GM21526 (cell line): ENCODE results near the gene NDFIP1.
"Not testable (repeated sequence)": the region's sequence is repeated elsewhere in the genome, so short reads cannot be mapped to it uniquely, and the experiment has no call there.

Experiments used
- ATAC-seq: cut with Tn5 transposase; IDR thresholded peaks from one replicate; pipeline ENCODE4 v1.9.1; 2021; ENCODE audit warnings: moderate library complexity; ENCODE audit not compliant: unreplicated experiment, low FRiP score

NDFIP1 gene

DNA sequence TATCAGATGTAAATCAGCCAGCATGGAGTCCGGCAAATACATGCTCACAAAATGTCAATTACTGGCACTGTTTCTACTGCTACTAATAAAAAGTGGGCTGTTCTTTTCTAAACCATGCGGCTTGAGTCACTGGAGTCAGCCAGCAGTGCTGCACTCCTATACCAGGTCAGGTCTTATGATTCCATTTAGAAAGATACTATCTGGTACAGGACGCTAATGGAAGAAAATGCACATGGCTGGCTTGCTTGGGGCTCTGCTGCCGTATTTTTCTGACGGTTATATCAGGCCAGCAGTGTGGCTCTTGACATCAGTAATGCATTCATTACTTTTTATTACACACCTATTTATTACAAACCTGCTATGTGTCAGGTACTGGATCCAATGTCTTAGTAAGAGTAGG is 74.3 kb downstream of the NDFIP1 start:
- no peak for ATAC-seq

- ATAC-seq, result no peak
Observed at GRCh38 chr5:142183561-142183960, 75.0 kb downstream of the NDFIP1 start.

- ATAC-seq, result no peak
Observed at GRCh38 chr5:142184988-142185387, 76.4 kb downstream of the NDFIP1 start.

DNA sequence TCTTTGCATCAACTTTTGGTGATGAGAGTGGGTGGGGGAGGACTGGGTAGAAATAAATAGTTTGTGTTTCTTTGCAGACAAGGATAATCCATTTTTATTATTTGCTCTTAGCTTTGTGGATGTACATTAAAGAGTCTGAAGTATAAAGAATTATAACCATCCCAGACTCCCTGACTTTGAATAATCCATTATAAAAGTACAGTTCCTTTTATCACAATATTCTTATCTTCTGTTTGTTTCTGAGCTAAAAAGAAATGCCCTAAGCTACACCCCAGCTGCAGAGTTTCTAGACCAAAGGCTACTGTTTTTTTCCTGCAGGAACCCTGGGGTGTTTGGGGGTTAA is 77.9 kb downstream of the NDFIP1 start:
- ATAC-seq, result no peak

- no peak for ATAC-seq
Observed at GRCh38 chr5:142186857-142187594, 78.4 kb downstream of the NDFIP1 start.

DNA sequence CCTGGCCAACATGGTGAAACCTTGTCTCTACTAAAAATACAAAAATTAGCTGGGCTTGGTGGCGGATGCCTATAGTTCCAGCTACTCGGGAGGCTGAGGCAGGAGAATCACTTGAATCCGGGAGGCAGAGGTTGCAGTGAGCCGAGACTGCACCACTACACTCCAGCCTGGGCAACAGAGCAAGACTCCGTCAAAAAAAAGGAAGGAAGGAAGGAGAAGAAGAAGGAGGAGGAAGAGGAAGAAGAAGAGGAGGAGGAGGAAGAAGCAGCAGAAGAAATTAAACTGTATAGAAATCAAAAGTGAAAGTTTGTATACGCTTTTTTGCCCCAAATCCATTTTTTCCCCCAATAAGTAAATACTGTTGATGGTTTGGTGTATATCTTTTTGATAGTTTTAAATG is 80.1 kb downstream of the NDFIP1 start:
- ATAC-seq, result not testable (repeated sequence)

DNA sequence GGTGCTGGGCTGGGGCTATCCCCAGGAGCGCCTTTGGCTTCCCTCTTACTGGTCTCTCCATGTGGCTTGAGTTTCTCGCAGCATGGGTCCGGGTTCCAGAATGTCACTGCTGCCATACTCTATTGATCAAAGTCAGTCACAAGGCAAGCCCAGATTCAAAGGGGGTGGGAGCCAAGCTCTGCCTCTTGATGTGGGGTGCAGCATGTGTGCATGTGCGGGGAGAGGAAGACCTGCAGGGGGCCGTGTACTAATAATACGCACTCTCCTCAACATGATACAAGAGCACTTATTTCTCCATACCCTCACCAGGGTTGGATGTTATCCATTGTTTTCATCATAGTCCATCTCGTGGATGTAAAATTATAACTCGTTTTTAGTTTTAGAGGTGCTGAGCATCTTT is 81.2 kb downstream of the NDFIP1 start:
- no peak for ATAC-seq

DNA sequence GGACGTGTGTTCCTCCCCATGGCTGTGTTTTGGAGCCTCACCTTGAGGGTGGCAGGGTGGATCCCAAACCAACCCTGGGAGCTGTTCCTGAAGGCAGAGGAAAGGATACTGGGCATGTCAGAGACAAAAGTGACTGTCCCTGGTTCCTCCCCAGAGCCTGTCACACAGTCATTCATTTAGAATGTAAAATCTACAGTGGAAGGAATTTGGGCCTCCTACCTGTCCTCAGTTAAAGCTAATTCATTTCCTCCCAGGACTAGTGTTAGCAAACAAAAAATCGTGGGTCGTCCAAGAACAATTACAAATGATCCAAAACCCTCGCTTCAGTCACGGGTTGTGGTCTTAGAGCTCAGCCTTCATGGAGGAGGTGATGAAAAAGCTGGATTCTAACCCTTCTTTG is 83.2 kb downstream of the NDFIP1 start:
- no peak for ATAC-seq

DNA sequence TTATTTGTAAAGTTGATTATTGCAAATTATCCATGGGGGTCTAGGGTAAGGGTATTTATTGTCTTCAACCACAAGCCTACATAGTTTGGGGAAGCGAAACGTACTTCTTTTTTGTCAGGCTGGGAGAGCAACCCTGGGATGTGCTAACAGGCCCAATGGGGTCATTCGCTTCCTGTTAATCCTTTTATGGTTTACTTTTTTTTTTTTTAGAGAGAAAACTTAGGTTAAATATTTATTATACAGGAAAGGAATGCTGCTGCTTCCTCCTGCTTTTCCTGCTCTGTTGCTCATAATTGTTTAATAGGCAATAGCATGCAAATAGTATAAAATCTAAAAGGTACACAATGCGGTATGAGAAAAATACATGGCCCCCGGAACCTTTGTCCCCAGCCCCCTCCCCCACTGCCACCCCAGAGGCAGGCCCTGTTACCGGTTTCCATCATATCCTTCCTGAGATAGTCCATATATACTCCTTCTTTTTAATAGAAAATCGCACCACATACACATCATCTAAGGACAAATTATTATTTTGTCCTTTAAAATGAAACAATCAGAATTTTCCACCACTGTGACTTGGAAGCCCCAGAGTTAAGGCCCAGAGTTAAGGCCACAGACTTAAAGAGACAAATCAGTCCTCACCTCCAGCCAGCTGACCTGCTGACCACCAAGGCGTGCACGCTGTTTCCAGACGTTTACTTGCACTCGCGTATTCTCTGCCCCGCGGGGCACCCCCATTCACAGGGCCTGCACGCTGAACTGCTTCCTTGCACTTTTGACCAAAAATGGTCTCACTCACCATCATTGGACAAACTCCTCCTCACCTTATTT is 83.9 kb downstream of the NDFIP1 start:
- ATAC-seq, result no peak

- ATAC-seq, result no peak
Observed at GRCh38 chr5:142193114-142193428, 84.5 kb downstream of the NDFIP1 start.

DNA sequence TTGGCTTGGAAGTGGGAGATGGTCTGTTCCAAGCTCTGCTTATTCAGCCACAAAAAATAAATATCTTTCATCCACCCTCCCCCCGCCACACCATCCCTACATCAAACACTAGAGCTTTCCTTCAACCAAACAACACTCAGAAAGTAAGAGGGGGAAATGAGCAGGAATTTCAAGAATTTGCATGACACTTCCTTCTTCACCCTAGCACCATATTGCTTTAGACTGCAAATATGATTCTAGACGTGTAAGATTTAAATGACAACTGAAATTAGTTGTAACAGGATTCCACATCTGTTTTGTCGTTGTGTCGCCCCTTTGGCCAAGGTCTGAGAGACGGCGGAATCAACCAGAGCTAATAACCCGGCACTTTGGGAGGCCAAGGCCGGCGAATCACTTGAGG is 88.5 kb downstream of the NDFIP1 start:
- ATAC-seq, result no peak

DNA sequence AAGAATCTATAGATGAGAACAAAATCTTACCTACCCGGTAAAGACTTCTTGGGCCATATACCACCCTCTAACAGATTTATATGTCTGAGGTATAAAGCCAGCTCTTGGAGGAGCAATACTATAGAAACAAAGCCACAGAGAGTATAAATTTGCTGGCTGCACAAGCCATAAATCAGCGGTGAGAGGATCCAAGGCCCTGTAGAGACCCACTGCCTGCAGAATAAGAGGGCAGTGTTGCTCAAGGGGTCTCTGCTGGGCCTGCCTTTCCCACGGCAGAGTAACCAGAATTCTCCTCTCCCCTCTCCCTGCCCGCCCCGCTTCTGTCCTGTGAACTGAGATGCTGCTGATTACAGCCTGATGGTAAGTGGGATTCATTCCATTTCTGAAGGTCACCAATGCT is 89.2 kb downstream of the NDFIP1 start:
- no peak for ATAC-seq

- no peak for ATAC-seq
Observed at GRCh38 chr5:142199388-142199787, 90.8 kb downstream of the NDFIP1 start.

DNA sequence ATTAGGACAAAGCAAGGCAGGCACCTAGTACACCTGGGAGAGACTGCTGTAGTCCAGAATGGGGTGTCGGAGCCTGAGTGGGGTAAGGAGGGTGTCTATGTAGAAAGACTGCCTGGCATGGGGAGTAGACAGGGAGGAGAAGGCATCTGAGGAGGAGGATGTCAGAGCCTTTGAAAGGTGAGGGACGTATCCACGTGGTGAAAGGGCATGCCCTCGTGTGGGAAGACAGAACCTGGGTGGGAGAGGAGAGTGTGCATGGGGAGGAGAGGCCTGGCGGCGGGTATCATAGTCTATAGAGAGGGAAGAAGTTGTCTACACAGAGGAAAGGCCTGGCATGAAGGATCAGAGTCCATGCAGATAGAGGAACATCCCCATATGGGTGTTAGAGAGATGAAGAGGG is 91.8 kb downstream of the NDFIP1 start:
- no peak for ATAC-seq

DNA sequence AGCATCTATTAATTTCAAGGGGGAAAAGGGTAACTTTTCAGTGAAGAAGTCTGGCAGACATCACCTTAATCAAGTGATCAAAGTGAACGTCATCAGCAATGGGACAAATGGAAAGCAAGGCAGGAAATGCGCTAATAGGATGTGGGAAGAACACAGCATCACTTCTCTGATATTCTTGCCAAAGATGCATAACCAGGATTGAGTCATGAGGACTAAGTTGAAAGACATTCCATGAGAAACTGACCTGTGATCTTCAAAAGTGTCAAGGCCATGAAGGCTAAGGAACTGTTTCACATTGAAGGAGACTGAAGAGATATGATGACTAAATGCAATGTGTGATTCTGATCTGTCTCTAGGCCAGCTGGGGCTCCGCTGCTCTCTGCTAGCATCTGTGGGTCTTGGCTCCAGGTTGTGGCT is 92.9 kb downstream of the NDFIP1 start:
- no peak for ATAC-seq

DNA sequence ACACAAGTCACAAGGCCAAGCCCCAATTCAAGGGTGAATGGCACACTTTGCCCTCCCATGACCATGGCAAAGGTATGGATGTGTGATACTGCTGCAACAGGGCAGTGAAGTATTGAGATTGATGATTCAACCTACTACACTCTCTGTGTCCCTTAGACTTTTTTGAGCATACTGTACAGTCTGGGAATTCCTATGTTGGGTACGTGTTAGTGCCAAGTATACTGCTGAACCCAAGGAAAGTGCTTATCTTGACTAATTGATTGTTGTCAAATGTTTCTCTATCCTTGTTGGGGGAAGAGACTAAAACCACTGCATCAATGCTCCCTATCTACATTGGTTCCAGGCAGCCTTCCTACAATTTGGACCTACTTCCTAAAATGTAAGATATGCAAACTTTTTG is 93.7 kb downstream of the NDFIP1 start:
- no peak for ATAC-seq
